Measurements from ENCODE around the gene ITGB4.

The ITGB4 gene

GRCh38 chr17:75738218-75738802 is 17.1 kb downstream of the ITGB4 start:
- no peak overlapping the region for H3K4me3 ChIP-seq (ENCODE audit: low read length)
- no peak for TF ChIP-seq CTCF (conservative IDR thresholded peaks at IDR 0.05; ENCODE audit: low read depth, low read length)
- DNase-seq (ENCODE audit: low read depth): no peak

GRCh38 chr17:75739174-75739573 is 17.9 kb downstream of the ITGB4 start:
- TF ChIP-seq CTCF (conservative IDR thresholded peaks at IDR 0.05; ENCODE audit: low read depth, low read length): no peak

GRCh38 chr17:75739801-75740200 is 18.5 kb downstream of the ITGB4 start:
- H3K4me3 ChIP-seq (ENCODE audit: low read length): no peak overlapping the region
- DNase-seq (ENCODE audit: low read depth): no peak
- TF ChIP-seq CTCF (conservative IDR thresholded peaks at IDR 0.05; ENCODE audit: low read depth, low read length): no peak

More at GRCh38 chr17:75739174-75739573, 17.9 kb downstream of the ITGB4 start:
- no peak for DNase-seq (ENCODE audit: low read depth)
- H3K4me3 ChIP-seq (ENCODE audit: low read length): no peak overlapping the region

GRCh38 chr17:75740215-75740614 is 19.0 kb downstream of the ITGB4 start:
- no peak for TF ChIP-seq CTCF (conservative IDR thresholded peaks at IDR 0.05; ENCODE audit: low read depth, low read length)
- no peak for DNase-seq (ENCODE audit: low read depth)
- H3K4me3 ChIP-seq (ENCODE audit: low read length): no peak overlapping the region

- H3K4me3 ChIP-seq (ENCODE audit: low read length): no peak overlapping the region
- no peak for TF ChIP-seq CTCF (conservative IDR thresholded peaks at IDR 0.05; ENCODE audit: low read depth, low read length)
- DNase-seq (ENCODE audit: low read depth): no peak
Measured at GRCh38 chr17:75740631-75741077, 19.4 kb downstream of the ITGB4 start.

GRCh38 chr17:75742337-75742736 is 21.1 kb downstream of the ITGB4 start:
- DNase-seq (ENCODE audit: low read depth): no peak
- no peak for TF ChIP-seq CTCF (conservative IDR thresholded peaks at IDR 0.05; ENCODE audit: low read depth, low read length)
- H3K4me3 ChIP-seq (ENCODE audit: low read length): no peak overlapping the region

GRCh38 chr17:75743625-75744206 is 22.5 kb downstream of the ITGB4 start:
- DNase-seq (ENCODE audit: low read depth): no peak
- TF ChIP-seq CTCF (conservative IDR thresholded peaks at IDR 0.05; ENCODE audit: low read depth, low read length): no peak
- H3K4me3 ChIP-seq (ENCODE audit: low read length): no peak overlapping the region
